ENCODE results near the gene TRAPPC6A. TPM values are rescaled to one million over a fixed set of nuclear protein-coding genes. Genes with fewer than 3 reads are reported as not detected.

Gene TRAPPC6A
- total and polyA plus RNA-seq, 2 of the 4 experiments (the other 2 are of a cell fraction) = 4.1 to 13.4 TPM

- Histone ChIP-seq H3K18ac (ENCODE audit: low read depth, low read length) (no peak overlapping the region), H3K4me1 (ENCODE audit: control insufficient read depth, insufficient read depth, low read length) (peaks cover 2% of the 10 kb centered on the region; the same call in 1 of the 2 replicates), H2AK5ac (ENCODE audit: low read depth, low read length) (no peak overlapping the region), H3K23ac (ENCODE audit: low read depth, low read length) (no peak overlapping the region), H3K27me3 (ENCODE audit: control insufficient read depth, insufficient read depth, low read length) (peaks cover 17% of the 10 kb centered on the region; the same call in 1 of the 2 replicates), H4K20me1 (ENCODE audit: insufficient read depth, low read length) (peaks cover 5% of the 10 kb centered on the region; the same call in 1 of the 2 replicates), H3K4ac (ENCODE audit: low read depth, low read length) (no peak overlapping the region), H4K5ac (ENCODE audit: low read depth, low read length) (no peak overlapping the region), H2BK120ac (ENCODE audit: low read depth, low read length) (no peak overlapping the region), H3K9ac (ENCODE audit: low read depth, low read length) (no peak overlapping the region), H2BK20ac (ENCODE audit: low read depth, low read length) (no peak overlapping the region), H3K14ac (replicated peaks; ENCODE audit: low read depth, low read length) (no peak overlapping the region), H2AK9ac (replicated peaks; ENCODE audit: low read depth, low read length, poor library complexity) (no peak overlapping the region), H3K36me3 (ENCODE audit: control insufficient read depth, insufficient read depth, low read length) (no peaks in the 10 kb centered on the region), H4K8ac (ENCODE audit: low read depth in 2 of 2, low read length in 2 of 2) (no peak overlapping the region), H2BK5ac (ENCODE audit: low read depth, low read length, poor library complexity, severe bottlenecking) (no peak overlapping the region), H3K56ac (ENCODE audit: extremely low read depth, insufficient read depth, low read length) (no peak overlapping the region), H4K91ac (ENCODE audit: insufficient read depth, low read depth, low read length) (no peak overlapping the region), H2BK15ac (ENCODE audit: low read depth, low read length) (no peak overlapping the region), H3K79me1 (ENCODE audit: low read depth in 1 of 2, low read length in 2 of 2) (no peaks in the 10 kb centered on the region), H3K9me3 (ENCODE audit: control insufficient read depth, insufficient read depth, low read length) (no peaks in the 10 kb centered on the region), H2AFZ (replicated peaks; ENCODE audit: low read length, poor library complexity) (peak overlapping the region; percentile 85), H3K4me2 (ENCODE audit: low read depth, low read length) (no peak overlapping the region), H3K27ac (ENCODE audit: insufficient read depth, low read length) (no peak overlapping the region), H3K4me3 (ENCODE audit: insufficient read depth, low read depth, low read length) (no peak overlapping the region), H3K9me1 (ENCODE audit: insufficient read depth, low read length) (no peaks in the 10 kb centered on the region)
- DNase-seq (peak; percentile 46), ATAC-seq (ENCODE audit: low read depth) (peak; percentile 72)
- POLR2A ChIA-PET (ENCODE audit: unreplicated experiment) = no interaction called here
- dilution Hi-C loops (cut with HindIII; ENCODE audit: low sequenced_read_pairs, unreplicated experiment) = no loop called here
- WGBS, 2 experiments (ENCODE audit: extremely low coverage in 2 of 2, insufficient read length in 1 of 2) = 41% methylated on average over 14 of the region's 27 CpGs; no CpG with 5 or more reads in 1 of the 2 experiments
- intact Hi-C loops (cut with micrococcal nuclease) = no loop called here
- CTCF ChIA-PET = no interaction called here
- no peak for TF ChIP-seq CEBPB (IDR thresholded peaks at IDR 0.05; ENCODE audit: low read depth, low read length)
- no TSS peak for BruUV-seq (replicated peaks)
- in situ Hi-C loops (cut with MboI; ENCODE audit: low sequenced_read_pairs) = no loop called here
Measured at GRCh38 chr19:45164577-45165335, 13.3 kb downstream of the TRAPPC6A start.

Measured in IMR-90 (cell line).